Measurements from ENCODE around the gene PRODH. TPM values are rescaled to one million over a fixed set of nuclear protein-coding genes. Genes with fewer than 3 reads are reported as not detected.

Gene PRODH
- polyA plus RNA-seq (2011; rRNA removed) (not detected in 2 replicates), polyA minus RNA-seq (2011; rRNA and poly(A)+ RNA removed) (not detected in 2 replicates)

GRCh38 chr22:18935889-18936529, at the start of gene PRODH:
TSS of gene PRODH (minus strand) at chr22:18936293. CDS start at chr22:18936287, 6 bp downstream.
- DNase-seq (ENCODE audit: low read depth): no peak
- ChIA-PET POLR2A (interaction anchor here (0.6 kb wide), 1 partner anchor 242 kb away, joined by 12 read pairs; no protein-coding TSS in a partner anchor), CTCF (interaction anchor here (0.6 kb wide), 1 partner anchor 718 kb away, joined by 3 read pairs; no protein-coding TSS in a partner anchor)
- no peak within 1 kb of the TSS for H3K4me3 ChIP-seq (ENCODE audit: low read depth, low read length)
- TF ChIP-seq CTCF (IDR thresholded peaks at IDR 0.05; ENCODE audit: insufficient read depth, low read depth, low read length): no peak
- H3K36me3 ChIP-seq (ENCODE audit: control insufficient read depth, insufficient read depth, low read length): no peaks in the 10 kb centered on the region
- H3K27me3 ChIP-seq (ENCODE audit: control insufficient read depth, insufficient read depth, low read length): no peaks in the 10 kb centered on the region

- ChIA-PET CTCF (no interaction called here), POLR2A (no interaction called here)
- no peak for TF ChIP-seq CTCF (IDR thresholded peaks at IDR 0.05; ENCODE audit: insufficient read depth, low read depth, low read length)
- Histone ChIP-seq H3K27me3 (ENCODE audit: control insufficient read depth, insufficient read depth, low read length) (no peaks in the 10 kb centered on the region; the same call in 1 of the 2 replicates), H3K36me3 (ENCODE audit: control insufficient read depth, insufficient read depth, low read length) (no peaks in the 10 kb centered on the region), H3K4me3 (ENCODE audit: low read depth, low read length) (no peak overlapping the region)
- DNase-seq (ENCODE audit: low read depth): no peak
Measured at GRCh38 chr22:18985780-18986179, 49.7 kb upstream of the PRODH start.

GRCh38 chr22:18984564-18984963, 48.5 kb upstream of the PRODH start:
- DNase-seq (ENCODE audit: low read depth): no peak
- ChIA-PET POLR2A (no interaction called here), CTCF (no interaction called here)

GRCh38 chr22:18983120-18983651, 47.1 kb upstream of the PRODH start:
- POLR2A ChIA-PET: no interaction called here
- H3K4me3 ChIP-seq (ENCODE audit: low read depth, low read length): no peak overlapping the region
- no peak for DNase-seq (ENCODE audit: low read depth)
- no peaks in the 10 kb centered on the region for H3K36me3 ChIP-seq (ENCODE audit: control insufficient read depth, insufficient read depth, low read length)
- CTCF ChIA-PET: no interaction called here
- TF ChIP-seq CTCF (IDR thresholded peaks at IDR 0.05; ENCODE audit: insufficient read depth, low read depth, low read length): no peak
- no peaks in the 10 kb centered on the region for H3K27me3 ChIP-seq (ENCODE audit: control insufficient read depth, insufficient read depth, low read length)

More at GRCh38 chr22:18984564-18984963, 48.5 kb upstream of the PRODH start:
- Histone ChIP-seq H3K4me3 (ENCODE audit: low read depth, low read length) (no peak overlapping the region), H3K36me3 (ENCODE audit: control insufficient read depth, insufficient read depth, low read length) (no peaks in the 10 kb centered on the region), H3K27me3 (ENCODE audit: control insufficient read depth, insufficient read depth, low read length) (no peaks in the 10 kb centered on the region; the same call in 1 of the 2 replicates)
- TF ChIP-seq CTCF (IDR thresholded peaks at IDR 0.05; ENCODE audit: insufficient read depth, low read depth, low read length): no peak

GRCh38 chr22:18980829-18981228, 44.7 kb upstream of the PRODH start:
- CTCF ChIA-PET: no interaction called here
- Histone ChIP-seq H3K4me3 (ENCODE audit: low read depth, low read length) (no peak overlapping the region), H3K36me3 (ENCODE audit: control insufficient read depth, insufficient read depth, low read length) (no peaks in the 10 kb centered on the region), H3K27me3 (ENCODE audit: control insufficient read depth, insufficient read depth, low read length) (no peaks in the 10 kb centered on the region)
- no peak for DNase-seq (ENCODE audit: low read depth)
- TF ChIP-seq CTCF (IDR thresholded peaks at IDR 0.05; ENCODE audit: insufficient read depth, low read depth, low read length): no peak
- POLR2A ChIA-PET: no interaction called here

Data from BJ (cell line).